Measurements from ENCODE around the gene PAPPA2. TPM values are rescaled to one million over a fixed set of nuclear protein-coding genes. Genes with fewer than 3 reads are reported as not detected.

PAPPA2 gene
- total RNA-seq, 1 experiment from 2014 or later: not detected

GRCh38 chr1:176601348-176601747 lies 138.4 kb downstream of the PAPPA2 start:
- BruUV-seq (replicated peaks): no TSS peak
- no peaks in the 10 kb centered on the region for H4K20me1 ChIP-seq (ENCODE audit: insufficient read depth)
- no peak overlapping the region for H2AFZ ChIP-seq
- intact Hi-C loops (cut with micrococcal nuclease; ENCODE audit: unreplicated experiment): no loop called here
- no peaks in the 10 kb centered on the region for H3K36me3 ChIP-seq (ENCODE audit: low read depth)
- no peaks in the 10 kb centered on the region for H3K79me2 ChIP-seq (ENCODE audit: low read depth)
- ChIA-PET CTCF (no interaction called here), POLR2A (ENCODE audit: unreplicated experiment) (no interaction called here)
- no peaks in the 10 kb centered on the region for H3K4me1 ChIP-seq (replicated peaks; ENCODE audit: insufficient read depth)
- DNase-seq: no peak
- no peaks in the 10 kb centered on the region for H3F3A ChIP-seq (ENCODE audit: insufficient read depth, low read depth)
- H3K27ac ChIP-seq: no peak overlapping the region
- no peak overlapping the region for H3K4me2 ChIP-seq
- H3K9me2 ChIP-seq (ENCODE audit: insufficient read depth): no peaks in the 10 kb centered on the region
- TF ChIP-seq EZH2 (IDR thresholded peaks at IDR 0.05; ENCODE audit: low read depth) (no peak), CTCF (conservative IDR thresholded peaks at IDR 0.05) (no peak)
- H3K9me3 ChIP-seq (ENCODE audit: insufficient read depth, low read depth): no peaks in the 10 kb centered on the region
- H3K27me3 ChIP-seq (ENCODE audit: insufficient read depth, low read depth): peaks cover 16% of the 10 kb centered on the region
- H3K4me3 ChIP-seq: no peak overlapping the region

GRCh38 chr1:176602388-176603004 lies 139.5 kb downstream of the PAPPA2 start:
- Histone ChIP-seq H3F3A (ENCODE audit: insufficient read depth, low read depth) (no peaks in the 10 kb centered on the region), H2AFZ (no peak overlapping the region), H3K4me3 (no peak overlapping the region), H3K9me2 (ENCODE audit: insufficient read depth) (no peaks in the 10 kb centered on the region), H3K79me2 (ENCODE audit: low read depth) (no peaks in the 10 kb centered on the region), H3K27ac (no peak overlapping the region), H3K9me3 (ENCODE audit: insufficient read depth, low read depth) (no peaks in the 10 kb centered on the region), H3K27me3 (ENCODE audit: insufficient read depth, low read depth) (peaks cover 15% of the 10 kb centered on the region), H3K4me1 (replicated peaks; ENCODE audit: insufficient read depth) (no peaks in the 10 kb centered on the region), H3K36me3 (ENCODE audit: low read depth) (no peaks in the 10 kb centered on the region), H3K4me2 (no peak overlapping the region), H4K20me1 (ENCODE audit: insufficient read depth) (no peaks in the 10 kb centered on the region)
- no peak for DNase-seq
- intact Hi-C loops (cut with micrococcal nuclease; ENCODE audit: unreplicated experiment): no loop called here
- CTCF ChIA-PET: no interaction called here
- TF ChIP-seq EZH2 (IDR thresholded peaks at IDR 0.05; ENCODE audit: low read depth): no peak
- no peak for TF ChIP-seq CTCF (conservative IDR thresholded peaks at IDR 0.05)
- BruUV-seq (replicated peaks): no TSS peak
- POLR2A ChIA-PET (ENCODE audit: unreplicated experiment): no interaction called here

- no peaks in the 10 kb centered on the region for H3K36me3 ChIP-seq (ENCODE audit: low read depth)
- H3K79me2 ChIP-seq (ENCODE audit: low read depth): no peaks in the 10 kb centered on the region
- no peak overlapping the region for H3K27ac ChIP-seq
- H3K9me3 ChIP-seq (ENCODE audit: insufficient read depth, low read depth): no peaks in the 10 kb centered on the region
- H2AFZ ChIP-seq: no peak overlapping the region
- BruUV-seq (replicated peaks): no TSS peak
- peaks cover 16% of the 10 kb centered on the region for H3K27me3 ChIP-seq (ENCODE audit: insufficient read depth, low read depth)
- H3K4me3 ChIP-seq: no peak overlapping the region
- no peak for TF ChIP-seq EZH2 (IDR thresholded peaks at IDR 0.05; ENCODE audit: low read depth)
- TF ChIP-seq CTCF (conservative IDR thresholded peaks at IDR 0.05): no peak
- intact Hi-C loops (cut with micrococcal nuclease; ENCODE audit: unreplicated experiment): no loop called here
- ChIA-PET CTCF (no interaction called here), POLR2A (ENCODE audit: unreplicated experiment) (no interaction called here)
- DNase-seq: no peak
- no peaks in the 10 kb centered on the region for H3K4me1 ChIP-seq (replicated peaks; ENCODE audit: insufficient read depth)
- no peaks in the 10 kb centered on the region for H4K20me1 ChIP-seq (ENCODE audit: insufficient read depth)
- no peaks in the 10 kb centered on the region for H3K9me2 ChIP-seq (ENCODE audit: insufficient read depth)
- H3F3A ChIP-seq (ENCODE audit: insufficient read depth, low read depth): no peaks in the 10 kb centered on the region
- no peak overlapping the region for H3K4me2 ChIP-seq
Observed at GRCh38 chr1:176603696-176604095, 140.7 kb downstream of the PAPPA2 start.

Data from PC-9 (cell line).